ENCODE measurements around the gene CUEDC1.

- no peak for TF ChIP-seq EZH2phosphoT487 (IDR thresholded peaks at IDR 0.05; ENCODE audit: low read length)
- TF ChIP-seq CTCF (IDR thresholded peaks at IDR 0.05; ENCODE audit: low read length) = no peak
Observed at GRCh38 chr17:57903961-57904360, 51.3 kb downstream of the CUEDC1 start.

Measured in MM.1S (cell line).